Smooth muscle cell (in vitro differentiated cells): ENCODE results near the gene MIF4GD. TPM values are rescaled to one million over a fixed set of nuclear protein-coding genes. Genes with fewer than 3 reads are reported as not detected.

Experiments used
- DNase-seq: peaks from one replicate; lab custom pipeline; 2025; ENCODE audit not compliant: unreplicated experiment; lab: John Stamatoyannopoulos, UW
- H2AFZ ChIP-seq: fragments of 200-600 bp; sonication (generic); 2 replicates; pipeline ENCODE4 v1.6.0; 2016; ENCODE audit warnings: antibody characterized with exemption, low read depth, mild to moderate bottlenecking
- H3F3A ChIP-seq: fragments of 200-600 bp; sonication (generic); 2 replicates; pipeline ENCODE4 v1.6.0; 2017; ENCODE audit warnings: antibody characterized with exemption, low read depth
- H3K27ac ChIP-seq: fragments of 200-600 bp; sonication (generic); 2 replicates; pipeline ENCODE4 v1.5.1; 2016; ENCODE audit warnings: low read depth, mild to moderate bottlenecking
- H3K27me3 ChIP-seq: fragments of 200-600 bp; sonication (generic); 2 replicates; pipeline ENCODE4 v1.6.1; 2016; ENCODE audit warnings: low read depth, mild to moderate bottlenecking
- H3K36me3 ChIP-seq: fragments of 200-600 bp; sonication (generic); 2 replicates; pipeline ENCODE4 v1.5.1; 2016; ENCODE audit warnings: low read depth
- H3K4me1 ChIP-seq: fragments of 200-600 bp; sonication (generic); 2 replicates; pipeline ENCODE4 v1.5.1; 2016; ENCODE audit warnings: low read depth
- H3K4me2 ChIP-seq: fragments of 200-600 bp; sonication (generic); 2 replicates; pipeline ENCODE4 v1.6.0; 2016; ENCODE audit warnings: mild to moderate bottlenecking
- H3K4me3 ChIP-seq: fragments of 200-600 bp; sonication (generic); 2 replicates; pipeline ENCODE4 v1.5.1; 2016; ENCODE audit warnings: mild to moderate bottlenecking
- H3K79me2 ChIP-seq: fragments of 200-600 bp; sonication (generic); 2 replicates; pipeline ENCODE4 v1.6.0; 2016; ENCODE audit warnings: low read depth, mild to moderate bottlenecking
- H3K9ac ChIP-seq: fragments of 200-600 bp; sonication (generic); 2 replicates; pipeline ENCODE4 v1.6.0; 2016; ENCODE audit warnings: low read depth
- H3K9me3 ChIP-seq: fragments of 200-600 bp; sonication (generic); replicated peaks from 2 replicates; pipeline ENCODE4 v1.5.1; 2016; ENCODE audit warnings: low read depth
- H4K20me1 ChIP-seq: fragments of 200-600 bp; sonication (generic); 2 replicates; pipeline ENCODE4 v1.6.0; 2016; ENCODE audit warnings: low read depth
- CTCF ChIP-seq: fragments of 200-600 bp; sonication (generic); IDR thresholded peaks from 2 replicates; pipeline ENCODE4 v1.5.1; 2017; ENCODE audit warnings: borderline replicate concordance, mild to moderate bottlenecking, antibody characterized with exemption; ENCODE audit not compliant: insufficient read depth, poor library complexity, severe bottlenecking
- WGBS: methylation state at CpG from one replicate; pipeline ENCODE4 v1.1.7; 2016; ENCODE audit warnings: low lambda C conversion rate; 5-methylcytosine and 5-hydroxymethylcytosine counted together
- polyA plus RNA-seq: library from polyadenylated mRNA; unstranded; fragments of >200 nt; fragmentation: Nextera tagmentation; extraction: Ambion mirVana; gene quantifications from 2 replicates; pipeline ENCODE4 v1.2.1, GENCODE V29; 2016
- total RNA-seq: library from RNA; depleted of rRNA; stranded (reverse); fragments of >200 nt; gene quantifications from 2 replicates; pipeline ENCODE4 v1.2.3, GENCODE V29; 2014

The MIF4GD gene
- total and polyA plus RNA-seq, 2 experiments from 2014 or later: 5.3 to 17.0 TPM

- Histone ChIP-seq H3K4me3 (no peak overlapping the region), H3K9ac (no peak overlapping the region), H3K4me1 (no peaks in the 10 kb centered on the region), H3K27ac (no peak overlapping the region), H3K27me3 (no peaks in the 10 kb centered on the region), H3K9me3 (no peaks in the 10 kb centered on the region), H3K79me2 (no peaks in the 10 kb centered on the region), H4K20me1 (no peaks in the 10 kb centered on the region), H2AFZ (no peak overlapping the region), H3K4me2 (no peak overlapping the region), H3K36me3 (no peaks in the 10 kb centered on the region), H3F3A (peaks cover 1% of the 10 kb centered on the region)
- TF ChIP-seq CTCF: no peak
- DNase-seq: no peak
- 98% methylated on average over 18 of the region's 18 CpGs for WGBS
Measured at GRCh38 chr17:75231741-75232464, 39.1 kb downstream of the MIF4GD start.

- no peaks in the 10 kb centered on the region for H3K4me1 ChIP-seq
- no peak overlapping the region for H3K27ac ChIP-seq
- TF ChIP-seq CTCF: no peak
- WGBS: 92% methylated on average over 8 of the region's 8 CpGs
- no peak overlapping the region for H3K4me3 ChIP-seq
- no peaks in the 10 kb centered on the region for H3K36me3 ChIP-seq
- no peaks in the 10 kb centered on the region for H4K20me1 ChIP-seq
- H3K79me2 ChIP-seq: no peaks in the 10 kb centered on the region
- no peaks in the 10 kb centered on the region for H3K9me3 ChIP-seq
- no peaks in the 10 kb centered on the region for H3F3A ChIP-seq
- no peak overlapping the region for H2AFZ ChIP-seq
- H3K4me2 ChIP-seq: no peak overlapping the region
- no peak for DNase-seq
- H3K27me3 ChIP-seq: no peaks in the 10 kb centered on the region
- no peak overlapping the region for H3K9ac ChIP-seq
Measured at GRCh38 chr17:75231071-75231470, 40.0 kb downstream of the MIF4GD start.

- no peak for DNase-seq
- Histone ChIP-seq H3K27me3 (no peaks in the 10 kb centered on the region), H3K4me2 (no peak overlapping the region), H3K4me1 (no peaks in the 10 kb centered on the region), H2AFZ (no peak overlapping the region), H4K20me1 (no peaks in the 10 kb centered on the region), H3K9ac (no peak overlapping the region), H3F3A (no peaks in the 10 kb centered on the region), H3K9me3 (no peaks in the 10 kb centered on the region), H3K4me3 (no peak overlapping the region), H3K36me3 (no peaks in the 10 kb centered on the region), H3K27ac (no peak overlapping the region), H3K79me2 (no peaks in the 10 kb centered on the region)
- no peak for TF ChIP-seq CTCF
- 98% methylated on average over 4 of the region's 4 CpGs for WGBS
Measured at GRCh38 chr17:75228847-75229246, 42.2 kb downstream of the MIF4GD start.

- Histone ChIP-seq H4K20me1 (no peaks in the 10 kb centered on the region), H3K79me2 (no peaks in the 10 kb centered on the region), H3K9ac (no peak overlapping the region), H3K4me1 (no peaks in the 10 kb centered on the region), H3K36me3 (no peaks in the 10 kb centered on the region), H2AFZ (no peak overlapping the region), H3F3A (no peaks in the 10 kb centered on the region), H3K9me3 (no peaks in the 10 kb centered on the region), H3K27ac (no peak overlapping the region), H3K27me3 (no peaks in the 10 kb centered on the region), H3K4me2 (no peak overlapping the region), H3K4me3 (no peak overlapping the region)
- DNase-seq: no peak
- TF ChIP-seq CTCF: no peak
- 98% methylated on average over 2 of the region's 2 CpGs for WGBS
Measured at GRCh38 chr17:75228305-75228704, 42.7 kb downstream of the MIF4GD start.
